Activated CD8-positive, alpha-beta memory T cell treated with anti-CD3 and anti-CD28 coated beads, Interleukin-2, amount 50 U/mL, for 4 hours (primary cell): ENCODE data around the gene GRHL3.

Source experiments
- DNase-seq: peaks from one replicate; pipeline ENCODE4 v3.0.0-alpha.2; 2020

The GRHL3 gene

DNA sequence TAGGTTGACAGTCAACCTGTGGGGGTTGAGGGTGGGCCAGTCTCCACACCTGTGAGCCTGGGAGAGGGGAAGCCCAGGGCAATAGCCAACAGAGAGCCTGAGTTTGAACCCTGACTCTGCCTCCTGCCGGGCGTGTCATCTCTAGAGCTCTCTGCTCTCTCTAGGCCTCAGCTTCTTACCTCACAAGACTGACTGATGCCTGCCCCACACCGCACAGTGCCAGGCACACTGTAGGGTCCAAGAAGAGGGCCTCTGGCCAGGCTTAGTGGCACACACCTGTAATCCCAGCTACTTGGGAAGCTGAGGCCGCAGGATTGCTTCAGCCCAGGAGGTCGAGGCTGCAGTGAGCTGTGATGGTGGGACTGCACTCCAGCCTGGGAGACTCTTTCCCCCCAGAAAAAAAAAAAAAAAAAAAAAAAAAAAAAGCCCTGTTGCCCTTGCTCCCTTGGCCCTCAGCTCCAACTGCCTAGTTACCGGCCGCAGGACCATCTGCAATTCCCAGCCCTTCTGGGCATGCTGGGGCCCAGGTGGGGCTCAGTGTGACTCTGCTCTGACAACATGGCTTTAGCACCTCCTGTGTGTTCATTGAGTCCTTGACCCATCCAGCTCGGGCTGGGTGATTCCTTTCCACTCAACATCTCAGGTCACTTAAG lies 25.1 kb downstream of the GRHL3 start:
- no peak for DNase-seq

DNA sequence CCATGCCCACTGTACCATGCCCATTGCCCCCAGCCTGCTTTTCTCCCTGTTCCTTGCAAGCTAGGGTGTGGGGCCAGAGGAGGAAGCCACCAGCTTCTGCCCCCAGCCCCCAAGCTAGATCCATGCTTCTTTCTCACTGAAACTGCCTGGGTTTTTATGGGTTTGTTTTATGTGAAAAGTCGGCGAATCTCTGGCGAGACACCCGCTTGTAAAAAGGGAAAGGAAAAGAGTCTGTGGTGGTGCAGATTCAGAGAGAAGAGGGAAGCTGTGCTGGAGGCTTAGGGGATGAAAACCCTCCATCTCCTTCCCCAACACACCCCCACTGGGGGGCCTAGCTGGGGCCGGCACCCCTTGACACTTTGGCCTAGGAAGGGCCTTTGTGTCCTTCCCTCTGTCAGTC lies 26.2 kb downstream of the GRHL3 start:
- no peak for DNase-seq

DNA sequence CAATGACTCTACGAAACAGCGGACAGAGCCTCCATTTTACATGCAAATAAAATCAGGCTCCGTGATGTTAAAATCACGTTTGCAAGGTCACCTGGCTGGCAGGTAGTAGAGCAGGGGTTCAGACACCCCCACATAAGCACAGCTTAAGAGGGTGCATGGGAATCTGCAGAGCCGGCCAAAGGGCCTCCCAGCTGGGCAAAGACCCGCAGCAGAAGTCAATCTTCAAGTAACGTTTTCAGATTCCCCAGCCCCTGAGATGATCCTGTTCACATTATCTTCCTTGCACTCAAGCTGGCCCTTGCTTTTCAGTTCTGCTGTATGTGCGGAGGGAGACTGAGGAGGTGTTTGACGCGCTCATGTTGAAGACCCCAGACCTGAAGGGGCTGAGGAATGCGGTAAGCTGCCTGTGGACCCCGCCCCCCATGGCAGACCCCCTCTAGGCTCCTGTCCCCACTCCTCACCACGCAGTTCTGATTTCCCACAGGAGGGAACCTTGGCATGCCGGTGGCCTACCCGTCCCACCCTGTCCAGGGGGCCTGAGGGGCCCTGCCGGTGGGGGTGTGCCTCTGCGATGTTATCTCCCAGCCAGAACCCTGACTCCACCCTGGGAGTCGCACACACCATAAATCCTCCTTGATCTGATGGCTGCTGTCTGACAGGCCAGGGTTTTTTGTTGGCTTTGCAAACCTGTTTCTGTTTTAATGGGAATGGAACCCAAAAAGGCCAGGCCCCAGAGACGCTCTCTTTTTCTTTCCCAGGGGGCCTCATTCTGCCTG lies 28.2 kb downstream of the GRHL3 start:
- DNase-seq = no peak

DNA sequence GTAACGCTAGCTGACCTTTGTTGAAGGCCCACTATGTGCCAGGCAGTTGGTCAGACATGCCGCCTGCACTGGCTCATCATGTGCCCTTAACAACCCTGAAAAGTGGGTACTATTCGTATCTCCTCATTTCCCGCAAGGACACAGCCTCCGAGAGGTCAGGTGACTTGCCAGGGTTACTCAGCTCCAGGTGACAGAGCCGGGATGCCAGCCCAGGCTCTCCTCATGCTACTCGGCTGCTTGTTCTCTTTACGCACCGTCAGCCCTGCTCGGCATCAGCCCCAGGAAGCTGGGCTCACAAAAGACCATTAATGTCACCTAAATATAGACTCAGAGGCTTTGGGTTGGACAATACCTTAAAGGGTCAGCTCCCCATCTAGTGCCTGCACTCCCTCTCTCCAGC lies 29.0 kb downstream of the GRHL3 start:
- no peak for DNase-seq

DNA sequence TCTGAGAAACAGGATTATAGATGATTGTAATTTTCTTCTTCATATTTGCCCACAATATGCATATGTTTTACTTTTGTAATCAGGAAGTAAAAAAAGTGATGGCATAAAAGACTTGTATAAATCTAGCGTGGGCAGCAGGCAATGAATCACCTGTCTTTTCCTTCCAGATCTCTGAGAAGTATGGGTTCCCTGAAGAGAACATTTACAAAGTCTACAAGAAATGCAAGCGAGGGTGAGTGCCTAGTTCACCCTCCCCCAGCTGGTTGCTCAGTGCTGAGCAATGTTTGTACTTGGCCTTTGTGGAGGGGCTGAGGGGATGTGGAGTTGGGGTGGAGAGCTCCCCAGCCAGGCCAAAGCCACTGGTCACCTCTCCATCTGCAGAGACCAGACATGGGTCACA lies 30.7 kb downstream of the GRHL3 start:
- DNase-seq = no peak

DNA sequence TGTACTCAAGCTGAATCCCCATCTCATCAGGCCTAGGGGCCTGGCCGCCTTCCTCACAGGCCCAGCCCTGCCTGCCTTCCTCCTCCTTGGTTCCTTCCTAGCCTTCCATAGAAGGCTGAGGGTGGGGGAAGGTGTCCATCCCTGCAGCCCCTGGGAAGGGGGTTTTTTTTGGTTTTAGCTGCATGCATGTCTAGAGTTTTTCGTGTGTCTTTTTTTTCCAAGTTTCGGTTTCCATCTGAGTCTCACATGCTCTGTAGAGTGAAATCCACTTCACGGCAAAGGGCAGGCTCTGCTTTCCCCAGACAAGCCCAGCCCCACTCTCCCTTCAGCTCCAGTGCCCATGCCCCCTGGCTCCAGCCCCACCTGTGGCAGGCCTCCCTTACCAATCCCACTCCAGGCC lies 32.1 kb downstream of the GRHL3 start:
- no peak for DNase-seq

DNA sequence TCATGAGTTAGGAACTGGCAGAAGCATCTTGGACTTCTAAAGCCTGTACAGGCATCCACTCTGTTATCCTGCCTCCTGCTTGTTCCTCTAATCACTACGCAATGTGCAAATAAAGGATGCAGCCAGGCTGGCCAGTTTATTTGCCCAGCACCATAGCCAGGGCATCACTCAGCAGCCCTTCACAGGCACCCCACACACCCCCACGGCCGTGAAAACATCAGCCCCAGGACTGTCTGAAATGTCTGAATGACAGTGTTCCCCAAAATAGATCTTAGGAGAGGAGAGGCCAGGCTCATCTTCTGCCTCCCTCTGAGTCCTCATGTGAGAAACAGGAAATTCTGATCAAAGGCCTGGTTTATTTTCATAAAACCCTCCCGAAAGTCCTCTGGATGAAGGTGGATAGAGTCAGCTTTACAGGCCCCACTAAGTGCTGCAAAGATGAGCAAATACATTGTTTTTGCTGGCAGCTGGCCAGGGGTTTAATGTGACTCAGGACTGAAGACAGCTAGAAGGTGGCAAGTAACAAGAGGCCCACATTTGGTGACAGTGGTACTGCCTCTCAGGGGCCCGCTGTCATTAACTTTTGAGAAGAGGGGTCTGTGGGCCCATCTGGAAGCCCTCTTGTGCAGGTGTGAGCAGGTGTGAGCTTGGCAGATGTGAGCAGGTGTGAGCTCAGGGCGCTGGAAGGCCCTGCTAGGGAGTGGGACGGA lies 32.9 kb downstream of the GRHL3 start:
- no peak for DNase-seq

DNA sequence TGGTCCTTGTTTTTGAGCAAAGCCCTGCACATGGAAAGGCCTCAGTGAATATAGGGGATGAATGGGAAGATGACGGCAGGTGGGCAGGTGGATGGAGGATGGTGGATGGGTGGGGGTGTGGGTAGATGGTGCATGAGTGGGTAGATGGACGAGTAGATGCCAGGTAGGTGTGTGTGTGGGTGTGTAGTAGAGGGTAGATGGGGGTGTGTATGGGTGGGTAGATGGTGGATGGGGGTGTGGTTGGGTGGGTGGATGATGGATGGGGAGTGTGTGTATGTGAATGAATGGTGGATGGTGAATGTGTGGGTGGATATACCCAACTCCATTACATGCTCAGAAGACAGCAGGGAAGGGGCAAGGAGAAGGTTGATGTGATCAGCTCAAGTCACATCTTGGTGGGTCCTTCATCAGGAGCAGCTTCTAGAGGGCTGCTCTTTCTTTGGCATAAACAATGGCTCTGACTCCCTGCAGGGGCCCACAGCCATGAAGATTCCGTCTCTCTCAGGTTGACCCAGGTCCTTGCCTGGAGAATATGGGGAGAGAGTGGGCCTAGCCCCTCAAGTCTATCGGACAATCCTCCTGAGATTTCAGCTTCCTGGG lies 34.2 kb downstream of the GRHL3 start:
- DNase-seq = no peak

DNA sequence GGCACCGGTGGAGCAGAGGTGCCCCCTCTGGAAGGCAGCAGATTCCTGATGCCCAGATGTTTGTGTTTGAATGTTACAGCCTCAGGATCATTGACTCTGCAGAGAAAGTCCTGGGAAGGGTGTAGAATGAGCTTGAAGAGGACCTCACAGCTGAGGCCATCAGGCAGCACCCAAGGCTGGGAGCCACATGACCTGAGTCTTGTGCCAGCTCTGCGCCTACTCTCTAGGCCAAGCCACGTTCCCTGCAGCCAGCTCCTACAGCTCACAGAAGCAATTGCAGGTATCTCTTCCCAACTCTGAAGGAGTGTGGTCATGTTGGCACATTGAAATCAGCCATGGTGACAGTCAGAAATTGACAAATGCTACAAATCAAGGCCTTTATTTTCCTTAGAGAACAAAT lies 36.3 kb downstream of the GRHL3 start:
- DNase-seq = no peak

DNA sequence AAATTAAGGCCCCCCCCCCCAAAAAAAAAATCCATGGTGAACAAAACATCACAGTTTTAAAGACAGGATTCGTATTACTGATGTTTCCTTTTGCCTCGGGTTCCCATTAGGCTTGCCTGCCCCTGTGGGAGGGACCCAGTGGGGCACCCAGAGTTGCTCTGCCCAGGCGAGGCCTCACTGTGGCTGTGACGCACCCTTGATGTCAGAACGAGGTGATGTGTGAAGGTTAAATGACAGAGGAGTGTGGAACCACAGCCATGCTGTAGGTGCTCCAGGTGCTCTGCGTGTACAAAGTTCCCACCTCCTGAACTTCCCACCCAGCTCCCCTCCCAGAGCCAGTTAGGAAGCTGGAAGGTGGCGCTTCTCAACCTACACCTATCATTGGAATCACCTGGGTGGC lies 37.9 kb downstream of the GRHL3 start:
- DNase-seq = no peak

DNA sequence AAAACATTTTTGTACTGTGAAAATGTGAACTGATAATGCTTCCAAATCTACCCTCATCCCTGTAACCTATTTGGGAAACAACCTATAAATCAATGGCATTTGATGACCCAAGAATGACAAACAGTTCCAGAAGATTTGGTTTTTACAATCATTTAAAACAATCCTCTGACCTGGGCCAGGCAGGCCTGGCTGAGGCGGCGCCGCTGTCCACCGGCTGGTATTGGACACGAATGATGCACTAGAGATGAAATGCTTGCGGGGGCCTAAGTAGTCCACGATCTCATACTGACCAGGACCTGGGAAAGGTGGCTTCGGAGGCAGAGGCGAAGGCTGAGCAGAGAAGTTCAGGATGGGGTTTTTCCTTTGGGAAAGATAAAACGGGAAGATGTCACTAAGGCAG lies 41.5 kb downstream of the GRHL3 start:
- DNase-seq = no peak

DNA sequence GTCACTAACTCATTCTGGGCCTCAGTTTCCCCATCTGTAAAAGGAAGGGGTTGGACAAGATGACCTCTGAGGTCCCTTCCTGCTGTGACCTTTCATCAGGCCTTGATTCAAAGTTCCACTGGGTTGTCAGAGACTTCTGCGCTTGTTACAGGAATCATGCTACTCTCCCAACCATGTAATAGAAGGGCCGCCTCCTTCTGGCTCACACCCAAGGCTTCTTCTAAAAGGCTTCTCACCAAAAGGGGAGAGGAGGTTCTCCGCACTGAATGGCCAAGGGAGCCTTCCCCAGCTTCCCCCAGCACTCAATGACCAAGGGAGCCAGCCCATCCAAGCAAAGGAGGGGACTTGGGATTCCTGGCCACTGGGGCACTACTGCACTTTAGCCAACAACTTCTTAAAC lies 42.7 kb downstream of the GRHL3 start:
- no peak for DNase-seq

DNA sequence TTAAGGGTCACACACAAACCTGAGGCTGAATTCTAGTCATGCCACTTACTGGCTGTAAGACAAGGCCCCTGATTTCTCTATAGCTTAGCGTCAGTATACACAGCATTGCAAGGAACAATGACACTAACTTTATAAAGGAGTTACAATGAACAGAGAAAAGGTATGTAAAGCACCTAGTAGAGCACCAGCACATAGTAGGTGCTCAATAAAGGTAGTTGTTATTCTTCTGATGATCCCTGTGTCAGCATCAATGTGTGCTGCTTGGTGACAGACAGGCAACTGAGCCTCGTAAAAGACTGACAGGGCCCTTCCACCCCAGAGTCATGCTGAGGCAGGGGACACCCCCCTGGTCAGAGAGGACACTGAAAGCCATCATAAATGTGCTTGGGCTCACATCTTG lies 43.2 kb downstream of the GRHL3 start:
- no peak for DNase-seq

DNA sequence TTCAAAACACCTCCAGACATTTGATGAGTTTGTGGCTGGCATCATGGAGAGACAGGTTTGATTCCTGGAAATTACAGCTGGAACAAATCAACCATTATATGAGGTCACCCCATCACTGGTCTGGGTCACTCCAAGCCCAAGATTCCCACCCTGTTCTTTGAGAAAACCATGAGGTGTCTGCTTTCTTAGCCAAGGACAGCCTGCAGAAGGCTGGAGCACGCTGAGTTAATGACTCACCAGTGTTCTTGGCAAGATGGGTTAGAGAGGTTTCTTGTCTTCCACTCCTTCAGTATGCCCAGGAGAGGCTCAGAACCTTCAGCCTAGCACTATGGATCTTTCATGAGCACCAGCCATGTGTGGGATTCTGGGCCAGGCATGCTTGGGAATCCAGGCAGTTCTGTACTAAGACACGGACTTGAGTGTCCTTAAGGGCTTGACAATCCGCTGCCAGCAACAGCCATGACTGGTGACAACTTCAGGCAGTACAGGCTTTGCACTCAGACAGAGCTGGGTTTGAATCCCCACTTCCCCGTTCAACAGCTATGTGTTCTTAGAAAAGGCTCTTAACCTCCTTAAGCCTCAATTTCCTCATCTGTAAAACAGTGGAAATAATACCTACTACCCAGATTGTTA lies 43.9 kb downstream of the GRHL3 start:
- no peak for DNase-seq

DNA sequence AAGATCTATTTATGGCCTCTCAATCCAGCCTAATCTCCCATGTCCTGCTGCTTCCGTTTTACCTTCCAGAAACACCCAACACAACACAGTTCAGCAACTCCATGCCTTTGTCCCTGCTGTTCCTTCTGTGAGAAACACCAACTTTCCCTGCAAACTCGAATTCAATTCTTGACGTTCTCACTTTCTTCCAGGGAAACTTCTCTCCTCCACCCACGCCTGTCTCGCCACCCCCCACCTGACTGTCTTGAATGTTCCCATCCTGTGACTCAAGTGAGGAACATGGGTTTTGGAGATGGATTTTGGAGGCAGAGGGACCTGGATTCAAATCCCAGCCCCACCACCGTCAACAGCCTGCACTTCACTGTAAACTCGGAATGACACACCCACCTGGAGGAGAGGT lies 44.8 kb downstream of the GRHL3 start:
- no peak for DNase-seq

DNA sequence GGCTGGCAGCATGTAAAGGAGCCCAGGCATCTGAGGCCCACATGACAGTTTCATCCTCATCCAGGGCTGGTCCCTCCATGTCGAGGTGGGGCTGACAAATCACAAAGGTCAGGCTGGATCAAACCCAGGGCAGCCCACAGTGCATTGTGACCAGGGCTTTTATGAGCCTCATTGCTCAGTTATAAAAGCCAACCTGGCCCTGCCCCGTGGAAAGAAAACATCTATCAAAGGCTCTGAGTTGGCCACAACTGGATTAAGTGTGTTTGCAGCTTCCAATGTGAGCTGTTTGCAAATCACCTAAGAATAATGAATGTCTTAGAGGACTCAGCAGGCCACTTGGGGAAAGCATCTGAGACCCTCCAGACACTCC lies 45.4 kb downstream of the GRHL3 start:
- DNase-seq = no peak

DNA sequence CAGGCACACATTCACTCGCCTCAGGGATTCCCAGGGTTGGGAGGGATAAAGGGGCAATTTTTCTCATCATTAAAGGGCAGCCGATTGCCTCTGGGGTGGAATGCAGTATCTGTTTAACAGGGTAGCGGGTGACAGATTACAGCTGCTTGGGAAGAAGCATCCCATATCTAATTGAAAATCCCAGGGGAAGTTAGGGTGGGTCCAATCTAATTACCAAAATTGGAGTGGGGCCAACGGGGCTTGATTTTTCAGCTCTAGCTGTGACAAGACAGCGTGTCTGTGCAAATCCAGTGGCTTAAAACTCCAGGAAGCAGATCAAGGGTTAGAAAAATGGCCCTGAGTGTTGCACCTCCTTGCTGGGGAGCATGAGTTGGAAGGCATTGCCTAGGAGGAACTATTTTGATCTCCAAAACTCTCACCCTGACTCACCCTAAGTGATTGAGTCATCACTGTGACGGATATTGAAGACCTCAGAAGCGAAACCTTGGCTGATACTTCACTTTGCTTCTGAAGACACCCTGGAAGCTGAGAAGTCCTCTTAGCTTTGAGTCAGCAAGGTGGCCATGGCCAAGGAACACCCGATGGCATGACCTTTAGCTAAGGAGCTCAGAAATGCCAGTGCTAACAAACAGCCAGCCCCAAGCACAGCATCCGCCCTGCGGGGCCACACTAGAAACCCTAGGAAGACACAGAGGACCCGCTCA lies 46.0 kb downstream of the GRHL3 start:
- DNase-seq = no peak

DNA sequence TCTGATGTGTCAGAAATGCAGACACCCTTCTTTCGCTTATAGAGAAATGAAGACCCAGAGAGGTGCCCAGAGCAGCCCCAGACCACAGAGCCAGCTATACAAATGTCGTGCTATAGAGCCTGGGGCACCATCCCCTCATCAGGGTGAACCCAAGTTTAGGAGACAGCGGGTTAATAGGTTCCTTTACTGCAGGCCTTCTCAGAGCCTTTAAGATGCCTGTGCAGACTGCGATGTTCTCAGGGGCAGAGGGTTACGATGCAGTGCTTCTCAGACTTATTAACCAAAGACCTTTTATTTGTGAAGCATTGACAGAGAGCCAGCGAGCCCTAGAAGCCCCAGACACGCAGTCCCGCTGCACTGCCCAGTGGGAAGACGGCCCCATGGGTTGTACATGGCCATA lies 47.5 kb downstream of the GRHL3 start:
- DNase-seq = no peak

DNA sequence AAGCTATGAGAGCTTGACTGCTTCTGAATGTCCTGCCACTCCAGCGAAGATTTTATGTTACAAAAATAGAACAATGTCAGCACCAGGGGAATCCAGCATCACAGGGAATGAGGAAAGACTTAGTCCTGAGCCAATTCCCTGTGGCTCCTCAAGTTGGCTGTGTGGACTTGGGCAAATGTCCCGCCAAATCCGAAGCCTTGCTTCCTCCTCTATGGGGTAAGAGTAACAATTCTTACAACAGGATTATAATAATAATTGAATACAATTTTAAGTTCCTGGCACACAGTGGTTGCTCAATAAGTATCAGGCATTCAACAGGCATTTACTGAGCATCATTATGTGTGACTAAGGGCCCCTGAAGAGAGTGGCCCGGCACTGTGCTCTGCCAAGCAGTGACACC lies 50.0 kb downstream of the GRHL3 start:
- DNase-seq = no peak

DNA sequence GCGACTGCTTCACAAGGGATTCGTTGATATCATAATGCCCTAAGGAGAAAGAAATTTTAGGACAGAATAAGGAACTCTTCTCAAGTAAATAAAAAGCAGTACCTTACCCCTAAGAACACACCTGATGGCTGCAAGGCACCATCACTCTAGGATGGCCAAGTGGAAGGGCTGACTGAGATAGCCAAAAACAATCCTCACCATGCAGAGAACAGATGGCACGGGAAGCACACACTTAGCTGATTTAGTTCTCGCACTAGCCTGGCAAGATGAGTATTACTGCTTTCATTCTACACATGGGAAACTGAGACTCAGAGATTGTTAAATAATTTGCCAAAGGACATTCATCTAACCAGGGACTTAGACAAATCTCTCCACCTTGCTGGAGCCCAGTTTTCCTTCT lies 50.6 kb downstream of the GRHL3 start:
- no peak for DNase-seq

DNA sequence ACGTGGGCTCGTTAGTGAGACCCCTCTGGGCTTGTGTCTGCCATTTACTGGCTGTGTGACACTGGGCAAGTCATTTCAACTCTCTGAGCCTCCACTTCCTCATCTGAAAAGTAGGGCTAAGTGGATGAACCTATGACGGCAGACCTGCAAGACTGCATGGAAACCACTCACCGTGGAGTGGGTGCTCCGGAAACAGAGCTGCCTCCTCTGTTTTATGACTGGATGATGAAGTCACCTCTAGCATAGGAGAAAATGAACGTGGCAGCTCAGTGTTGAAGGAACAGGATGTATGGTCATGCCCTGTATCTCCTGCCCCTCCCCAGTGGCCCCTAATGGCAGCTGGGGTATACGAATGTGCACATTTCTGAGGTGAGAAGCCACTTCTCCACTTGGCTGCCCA lies 53.9 kb downstream of the GRHL3 start:
- DNase-seq = no peak

DNA sequence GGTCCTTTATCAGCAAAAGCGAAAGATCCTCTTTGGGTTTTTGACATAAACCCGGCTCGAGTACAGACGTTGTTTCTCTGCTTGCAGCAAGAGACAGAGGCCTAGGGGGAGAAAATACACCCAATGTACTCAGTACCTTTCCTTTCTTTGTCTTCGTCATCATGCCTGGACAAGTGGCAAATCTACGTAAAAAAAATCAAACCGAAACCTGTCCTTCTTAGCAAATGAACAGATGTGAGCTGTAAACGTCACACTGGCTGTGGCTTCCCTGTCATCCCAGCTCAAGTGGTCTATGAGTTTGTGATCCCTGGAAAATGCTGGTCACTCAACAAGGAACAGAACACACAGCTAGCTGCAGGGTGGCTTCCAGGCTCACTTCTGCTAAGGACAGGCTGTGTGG lies 54.6 kb downstream of the GRHL3 start:
- DNase-seq = no peak
